Mucosa of rectum (tissue), 2 donors: ENCODE measurements around the gene BRCA2.

Experiments
- H3K27ac ChIP-seq, 2 donors: one replicate each; pipeline ENCODE4 v1.7.0; 2013; ENCODE audit warnings: inconsistent platforms in 2 of 2, low read depth in 2 of 2, low read length in 2 of 2
- H3K27me3 ChIP-seq, 2 donors: one replicate each; pipeline ENCODE4 v1.7.0; 2013; ENCODE audit warnings: low read length in 2 of 2; ENCODE audit not compliant: control insufficient read depth in 2 of 2, insufficient read depth in 2 of 2
- H3K36me3 ChIP-seq, 2 donors: one replicate each; pipeline ENCODE4 v1.7.0; 2013; ENCODE audit warnings: low read length in 2 of 2; ENCODE audit not compliant: control insufficient read depth in 2 of 2, insufficient read depth in 2 of 2
- H3K4me1 ChIP-seq, 2 donors: one replicate each; pipeline ENCODE4 v1.7.0; 2013; ENCODE audit warnings: low read length in 2 of 2, mild to moderate bottlenecking in 1 of 2; ENCODE audit not compliant: control insufficient read depth in 2 of 2, insufficient read depth in 2 of 2
- H3K4me3 ChIP-seq, 2 donors: one replicate each; pipeline ENCODE4 v1.7.0; 2013; ENCODE audit warnings: low read length in 2 of 2
- H3K9ac ChIP-seq, 2 donors: one replicate each; pipeline ENCODE4 v1.7.0; 2013; ENCODE audit warnings: low read length in 2 of 2, low read depth in 1 of 2, mild to moderate bottlenecking in 1 of 2
- H3K9me3 ChIP-seq, 2 donors: one replicate each; pipeline ENCODE4 v1.7.0; 2013; ENCODE audit warnings: low read length in 2 of 2; ENCODE audit not compliant: control insufficient read depth in 2 of 2
- donor health status: healthy.
- donor health status: Normal muscosa, but diverticular disease.

The BRCA2 gene

DNA sequence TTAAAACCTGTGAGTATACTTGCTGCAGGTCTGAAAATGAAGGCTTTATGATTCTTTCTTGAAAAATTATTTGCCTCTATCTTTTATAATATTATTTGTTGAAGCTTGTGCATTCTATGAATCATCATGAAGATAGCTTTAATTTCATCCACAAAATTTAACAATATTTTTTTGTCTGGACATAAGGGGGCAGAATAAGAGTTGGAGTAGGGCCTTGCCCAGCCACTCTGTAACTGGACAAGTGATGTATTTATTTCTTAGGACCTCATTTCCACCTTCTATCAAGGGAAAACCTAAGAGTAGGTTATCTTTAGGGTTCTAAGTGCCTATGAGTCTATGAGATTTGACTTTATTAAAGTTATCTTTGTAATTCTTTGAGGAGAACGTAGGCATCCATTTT, 62.7 kb downstream of the BRCA2 start:
- H3K27ac ChIP-seq = no peak overlapping the region
- H3K9me3 ChIP-seq = no peaks in the 10 kb centered on the region
- H3K4me1 ChIP-seq = no peaks in the 10 kb centered on the region
- no peaks in the 10 kb centered on the region for H3K36me3 ChIP-seq
- no peak overlapping the region for H3K9ac ChIP-seq
- H3K27me3 ChIP-seq = no peaks in the 10 kb centered on the region
- H3K4me3 ChIP-seq = no peak overlapping the region

DNA sequence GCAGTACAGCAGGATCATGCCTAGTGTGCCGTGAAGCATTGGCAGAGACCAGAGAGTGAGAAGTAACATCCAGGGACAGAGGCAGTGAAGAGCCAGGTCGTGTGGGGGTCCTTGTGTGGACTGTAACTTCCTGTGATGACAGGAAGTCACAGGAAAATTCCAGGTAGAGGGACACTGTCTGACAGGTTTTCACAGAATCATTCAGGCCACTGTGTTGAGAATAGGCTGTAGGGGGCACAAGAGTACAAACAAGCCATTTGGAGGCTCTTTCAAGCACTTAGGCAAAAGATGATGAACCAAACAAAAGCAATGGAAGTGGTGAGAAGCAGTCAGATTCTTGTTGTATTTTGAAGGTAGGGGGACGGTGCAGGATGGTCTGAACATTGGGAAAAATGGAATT, 66.2 kb downstream of the BRCA2 start:
- Histone ChIP-seq H3K27ac (no peak overlapping the region), H3K4me3 (no peak overlapping the region), H3K27me3 (no peaks in the 10 kb centered on the region), H3K9ac (no peak overlapping the region), H3K4me1 (no peaks in the 10 kb centered on the region), H3K9me3 (no peaks in the 10 kb centered on the region), H3K36me3 (peaks cover 0 to 3% of the 10 kb centered on the region in 2 donors)

DNA sequence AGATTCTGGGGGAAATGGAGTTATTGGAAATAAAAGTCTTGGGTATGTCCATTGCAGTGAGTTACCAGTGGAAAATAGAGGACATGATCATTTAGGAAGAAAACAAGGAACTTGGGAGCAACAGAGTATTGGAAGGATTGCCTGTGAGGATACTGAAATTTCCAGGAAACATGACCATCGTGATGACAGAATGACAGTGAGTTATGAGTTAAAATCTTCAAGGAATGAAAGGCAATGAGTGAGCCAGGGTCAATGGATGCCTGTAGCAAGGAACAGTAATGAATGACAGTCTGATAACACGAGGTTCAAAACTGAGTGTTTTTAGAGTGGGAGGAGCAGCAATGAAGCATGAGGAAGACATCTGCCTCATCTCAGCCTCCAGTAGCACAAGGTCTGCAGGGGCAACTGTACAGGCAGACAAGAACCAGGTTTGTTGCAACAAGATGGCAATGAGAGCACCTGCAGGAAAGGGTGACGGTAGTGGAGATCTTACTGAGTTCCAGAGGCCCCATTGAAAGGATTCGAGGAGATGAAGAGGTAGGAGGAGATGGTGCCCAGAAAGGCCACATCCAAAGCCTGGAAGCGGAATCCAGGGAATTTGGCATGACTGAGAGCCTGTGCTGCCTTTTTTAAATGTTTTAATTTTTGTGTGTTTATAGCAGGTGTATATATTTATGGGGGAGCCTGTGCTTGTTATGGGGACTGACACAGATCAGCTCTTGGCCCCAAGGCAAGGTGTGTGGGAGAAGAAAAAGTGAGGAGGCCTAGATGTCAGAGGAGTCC, 68.7 kb downstream of the BRCA2 start:
- H3K4me1 ChIP-seq = no peaks in the 10 kb centered on the region
- no peaks in the 10 kb centered on the region for H3K27me3 ChIP-seq
- no peak overlapping the region for H3K27ac ChIP-seq
- H3K9ac ChIP-seq = no peak overlapping the region
- H3K36me3 ChIP-seq = peaks cover 0 to 3% of the 10 kb centered on the region in 2 donors
- no peaks in the 10 kb centered on the region for H3K9me3 ChIP-seq
- no peak overlapping the region for H3K4me3 ChIP-seq

DNA sequence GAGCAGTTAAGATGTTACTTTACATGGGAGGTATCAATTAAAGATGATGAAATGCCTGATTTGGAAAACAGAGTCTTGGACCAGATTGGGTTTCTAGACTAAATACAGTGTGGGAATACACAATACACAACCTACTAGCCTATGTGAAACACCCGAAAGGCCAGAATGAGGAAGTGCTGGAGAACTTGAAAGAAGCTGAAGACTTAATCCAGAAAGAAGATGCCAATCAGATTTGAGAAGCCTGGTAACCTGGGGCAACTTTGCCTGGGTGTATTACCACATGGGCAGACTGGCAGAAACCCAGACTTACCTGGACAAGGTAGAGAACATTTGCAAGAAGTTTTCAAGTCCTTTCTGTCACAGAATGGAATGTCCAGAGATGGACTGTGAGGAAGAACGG, 69.4 kb downstream of the BRCA2 start:
- Histone ChIP-seq H3K9ac (no peak overlapping the region), H3K36me3 (peaks cover 0 to 3% of the 10 kb centered on the region in 2 donors), H3K27me3 (no peaks in the 10 kb centered on the region), H3K4me1 (no peaks in the 10 kb centered on the region), H3K9me3 (no peaks in the 10 kb centered on the region), H3K4me3 (no peak overlapping the region), H3K27ac (no peak overlapping the region)

DNA sequence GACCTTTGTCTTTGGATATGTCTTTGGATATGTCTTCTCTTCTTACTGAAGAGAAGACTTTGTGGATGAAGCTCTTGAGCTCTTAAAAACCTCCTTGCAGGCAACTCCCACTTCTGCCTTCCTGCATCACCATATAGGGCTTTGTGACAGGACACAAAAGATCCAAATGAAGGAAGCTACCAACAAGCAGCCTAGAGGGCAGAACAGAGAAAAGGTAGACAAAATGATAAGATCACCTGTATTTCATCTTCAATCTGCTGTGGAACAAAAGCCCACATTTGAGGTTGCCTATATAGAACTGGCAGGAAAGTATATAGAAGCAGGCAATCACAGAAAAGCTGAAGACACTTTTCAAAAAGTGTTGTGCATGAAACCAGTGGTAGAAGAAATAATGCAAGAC, 70.1 kb downstream of the BRCA2 start:
- no peak overlapping the region for H3K9ac ChIP-seq
- H3K9me3 ChIP-seq = no peaks in the 10 kb centered on the region
- H3K4me3 ChIP-seq = no peak overlapping the region
- no peaks in the 10 kb centered on the region for H3K4me1 ChIP-seq
- no peak overlapping the region for H3K27ac ChIP-seq
- no peaks in the 10 kb centered on the region for H3K27me3 ChIP-seq
- peaks cover 0 to 3% of the 10 kb centered on the region in 2 donors for H3K36me3 ChIP-seq

DNA sequence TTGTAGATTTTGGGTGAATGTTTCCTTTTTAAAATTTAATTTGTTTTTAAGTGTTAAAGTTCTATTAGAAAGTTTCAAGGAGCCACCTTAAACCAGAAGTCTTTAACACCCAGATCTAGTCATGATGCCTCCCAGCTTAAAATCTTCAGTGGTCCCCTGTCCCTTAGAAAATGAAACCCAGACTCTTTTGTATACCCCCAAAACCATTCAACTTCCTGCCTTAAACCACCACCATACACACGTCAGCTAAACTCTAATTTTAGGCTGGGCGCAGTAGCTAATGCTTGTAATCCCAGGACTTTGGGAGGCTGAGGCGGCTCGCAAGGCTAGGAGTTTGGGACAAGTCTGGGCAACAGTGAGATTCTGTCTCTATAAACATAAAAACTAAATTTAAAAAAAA, 74.7 kb downstream of the BRCA2 start:
- Histone ChIP-seq H3K36me3 (no peaks in the 10 kb centered on the region), H3K9me3 (no peaks in the 10 kb centered on the region), H3K9ac (no peak overlapping the region), H3K27ac (no peak overlapping the region), H3K4me1 (no peaks in the 10 kb centered on the region), H3K4me3 (no peak overlapping the region), H3K27me3 (no peaks in the 10 kb centered on the region)

DNA sequence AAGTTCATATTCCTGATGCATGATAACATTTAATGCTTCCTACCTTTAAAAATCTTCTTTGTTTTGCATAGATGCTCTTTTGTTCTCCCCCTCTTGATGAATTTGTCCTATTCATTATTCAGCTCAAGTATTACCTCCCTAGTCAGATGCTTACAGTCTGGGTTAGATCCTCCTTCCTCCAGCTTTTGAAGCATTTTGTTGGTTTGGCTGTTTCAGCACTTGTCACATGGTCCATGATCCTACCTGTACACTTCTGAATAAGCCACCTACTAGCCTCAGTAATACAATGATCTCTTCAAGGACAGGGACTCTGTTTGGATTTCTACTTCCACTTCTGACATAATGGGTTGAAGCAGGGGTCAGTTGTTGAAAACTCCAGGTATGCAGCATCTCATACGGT, 75.2 kb downstream of the BRCA2 start:
- H3K9me3 ChIP-seq = no peaks in the 10 kb centered on the region
- no peak overlapping the region for H3K4me3 ChIP-seq
- no peaks in the 10 kb centered on the region for H3K4me1 ChIP-seq
- H3K9ac ChIP-seq = no peak overlapping the region
- no peak overlapping the region for H3K27ac ChIP-seq
- H3K36me3 ChIP-seq = no peaks in the 10 kb centered on the region
- H3K27me3 ChIP-seq = no peaks in the 10 kb centered on the region

DNA sequence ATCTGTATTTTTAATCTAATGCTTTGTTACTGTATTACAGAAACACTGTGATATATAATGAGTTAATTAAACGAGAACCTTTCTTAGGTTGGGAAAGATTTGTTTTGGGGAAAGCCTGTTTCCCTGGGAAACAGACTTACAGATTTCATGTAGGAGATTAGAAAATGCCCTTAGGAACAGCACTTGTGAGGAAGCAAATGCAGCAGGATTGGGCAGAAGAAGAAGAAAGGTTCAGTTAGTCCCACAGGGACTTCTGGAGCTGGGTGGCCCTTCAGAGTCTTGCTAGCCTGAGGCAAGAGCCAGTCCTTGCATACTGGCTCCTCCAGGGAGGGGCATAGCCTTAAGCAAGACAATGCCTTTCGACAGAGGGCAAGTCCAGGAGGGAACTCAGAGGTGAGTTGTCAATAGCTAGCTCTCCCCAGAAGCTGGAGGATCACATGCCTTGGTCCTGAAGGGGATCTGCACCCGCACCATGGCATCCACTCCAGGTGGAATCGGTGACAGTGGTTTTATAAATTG, 75.9 kb downstream of the BRCA2 start:
- no peak overlapping the region for H3K27ac ChIP-seq
- no peak overlapping the region for H3K9ac ChIP-seq
- H3K4me1 ChIP-seq = no peaks in the 10 kb centered on the region
- H3K36me3 ChIP-seq = no peaks in the 10 kb centered on the region
- H3K9me3 ChIP-seq = no peaks in the 10 kb centered on the region
- no peak overlapping the region for H3K4me3 ChIP-seq
- no peaks in the 10 kb centered on the region for H3K27me3 ChIP-seq

DNA sequence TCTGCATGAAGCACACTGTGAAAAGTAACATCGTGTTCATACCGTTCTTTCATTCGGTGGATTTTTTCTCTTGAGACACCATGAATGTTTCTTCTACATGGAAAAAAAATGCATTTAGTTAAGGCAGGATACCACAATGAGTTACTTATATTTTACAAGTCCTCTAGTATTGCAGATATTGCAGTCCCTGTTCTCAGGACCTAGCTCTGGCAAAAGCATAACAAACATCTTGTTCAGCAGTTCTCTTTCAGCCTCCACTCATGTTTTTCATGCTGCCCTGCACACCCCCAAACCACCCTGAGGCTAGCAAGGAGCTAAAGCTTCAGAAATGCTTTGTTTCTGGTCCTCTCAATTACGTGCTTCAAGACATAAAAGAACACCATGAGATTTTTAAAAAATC, 87.8 kb downstream of the BRCA2 start:
- peaks cover 3 to 5% of the 10 kb centered on the region in 2 donors for H3K36me3 ChIP-seq
- no peak overlapping the region for H3K9ac ChIP-seq
- H3K4me3 ChIP-seq = no peak overlapping the region
- H3K27ac ChIP-seq = no peak overlapping the region
- no peaks in the 10 kb centered on the region for H3K9me3 ChIP-seq
- H3K27me3 ChIP-seq = no peaks in the 10 kb centered on the region
- no peaks in the 10 kb centered on the region for H3K4me1 ChIP-seq

DNA sequence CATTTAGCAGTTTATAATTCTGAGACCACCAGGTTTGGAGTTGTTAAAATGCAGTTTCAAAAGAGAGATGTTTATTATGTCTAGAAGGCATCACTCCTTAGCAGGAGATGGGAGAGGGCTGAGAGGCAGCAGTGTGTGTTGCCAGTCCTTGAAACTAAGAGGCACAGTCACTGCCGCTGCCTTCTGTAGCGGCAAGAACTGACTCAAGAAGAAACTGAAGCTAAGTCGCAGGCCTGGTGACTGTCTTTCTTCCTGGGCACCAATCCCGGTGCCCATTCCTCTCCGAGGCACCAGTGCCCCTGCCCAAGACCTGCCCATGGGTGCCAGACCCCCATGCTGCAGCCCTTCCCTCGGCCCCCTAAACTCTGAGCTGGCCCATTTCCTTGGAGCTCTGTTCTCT, 92.5 kb downstream of the BRCA2 start:
- no peak overlapping the region for H3K4me3 ChIP-seq

More for the DNA sequence above, 92.5 kb downstream of the BRCA2 start:
- Histone ChIP-seq H3K36me3 (peaks cover 0 to 3% of the 10 kb centered on the region in 2 donors), H3K4me1 (no peaks in the 10 kb centered on the region), H3K27ac (no peak overlapping the region), H3K27me3 (no peaks in the 10 kb centered on the region), H3K9me3 (no peaks in the 10 kb centered on the region), H3K9ac (no peak overlapping the region)
